GM06990 (cell line): ENCODE measurements around the gene ALDH1L2.
"Not testable (repeated sequence)": the region's sequence is repeated elsewhere in the genome, so short reads cannot be mapped to it uniquely, and the experiment has no call there.

Experiments
- DNase-seq: peaks from one replicate; pipeline ENCODE4 v3.0.0-alpha.2; 2011; ENCODE audit not compliant: insufficient read length; ENCODE audit errors: extremely low read depth
- H3K27me3 ChIP-seq: replicated peaks from 2 replicates; pipeline ENCODE4 v1.6.0; 2011; ENCODE audit warnings: low read length; ENCODE audit not compliant: control insufficient read depth, insufficient read depth
- H3K36me3 ChIP-seq: 2 replicates; pipeline ENCODE4 v1.5.1; 2011; ENCODE audit warnings: low read length; ENCODE audit not compliant: control insufficient read depth, insufficient read depth
- H3K4me3 ChIP-seq: replicated peaks from 2 replicates; pipeline ENCODE4 v1.5.1; 2011; ENCODE audit warnings: low read depth, mild to moderate bottlenecking, control low read depth, low read length
- TF ChIP-seq, protein P1 (sequence below): IDR thresholded peaks from 2 replicates; pipeline ENCODE4 v1.5.1; 2011; ENCODE audit warnings: low read length, control low read depth, mild to moderate bottlenecking, inconsistent platforms; ENCODE audit not compliant: insufficient read depth, poor library complexity, severe bottlenecking

ALDH1L2 gene

DNA sequence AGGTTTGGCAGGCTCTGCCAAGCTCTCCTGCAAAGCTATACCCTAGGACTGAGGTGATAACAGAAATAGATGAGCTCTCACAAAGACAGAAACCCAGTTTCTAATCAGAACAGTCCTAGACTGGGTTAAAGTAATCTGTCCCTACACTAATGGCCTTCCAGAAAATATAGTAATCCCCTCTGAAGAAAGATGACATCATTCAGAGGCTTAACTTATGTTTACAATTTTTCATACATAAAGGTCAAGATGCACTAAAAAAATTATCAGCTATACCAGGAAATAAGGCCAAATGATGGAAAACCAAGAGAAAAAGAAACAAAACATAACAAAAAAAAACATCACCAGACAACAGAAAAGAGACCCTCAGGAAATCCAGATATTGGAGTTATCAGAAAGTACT, 18.4 kb upstream of the ALDH1L2 start:
- Histone ChIP-seq H3K4me3 (no peak overlapping the region), H3K27me3 (no peaks in the 10 kb centered on the region), H3K36me3 (no peaks in the 10 kb centered on the region)
- DNase-seq, result no peak
- TF ChIP-seq, protein P1, sequence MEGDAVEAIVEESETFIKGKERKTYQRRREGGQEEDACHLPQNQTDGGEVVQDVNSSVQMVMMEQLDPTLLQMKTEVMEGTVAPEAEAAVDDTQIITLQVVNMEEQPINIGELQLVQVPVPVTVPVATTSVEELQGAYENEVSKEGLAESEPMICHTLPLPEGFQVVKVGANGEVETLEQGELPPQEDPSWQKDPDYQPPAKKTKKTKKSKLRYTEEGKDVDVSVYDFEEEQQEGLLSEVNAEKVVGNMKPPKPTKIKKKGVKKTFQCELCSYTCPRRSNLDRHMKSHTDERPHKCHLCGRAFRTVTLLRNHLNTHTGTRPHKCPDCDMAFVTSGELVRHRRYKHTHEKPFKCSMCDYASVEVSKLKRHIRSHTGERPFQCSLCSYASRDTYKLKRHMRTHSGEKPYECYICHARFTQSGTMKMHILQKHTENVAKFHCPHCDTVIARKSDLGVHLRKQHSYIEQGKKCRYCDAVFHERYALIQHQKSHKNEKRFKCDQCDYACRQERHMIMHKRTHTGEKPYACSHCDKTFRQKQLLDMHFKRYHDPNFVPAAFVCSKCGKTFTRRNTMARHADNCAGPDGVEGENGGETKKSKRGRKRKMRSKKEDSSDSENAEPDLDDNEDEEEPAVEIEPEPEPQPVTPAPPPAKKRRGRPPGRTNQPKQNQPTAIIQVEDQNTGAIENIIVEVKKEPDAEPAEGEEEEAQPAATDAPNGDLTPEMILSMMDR, result no peak

DNA sequence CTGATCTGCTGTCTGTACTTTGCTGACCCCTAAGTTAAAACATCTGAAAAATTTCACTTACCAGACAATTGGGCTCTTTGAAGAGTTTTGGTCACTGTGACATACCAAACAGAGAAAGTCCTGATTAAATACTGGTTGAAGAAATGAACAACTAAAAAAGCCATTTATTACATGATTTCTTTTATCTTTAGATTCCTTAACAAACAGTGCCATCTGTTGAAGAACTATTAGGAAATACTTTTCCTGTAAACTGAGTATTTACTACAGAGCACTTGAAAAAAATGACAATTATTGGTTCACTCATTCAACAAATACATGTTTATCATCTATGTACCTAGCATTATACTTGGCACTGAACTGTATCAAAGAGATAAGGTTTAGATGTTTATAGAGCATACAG, 16.7 kb upstream of the ALDH1L2 start:
- TF ChIP-seq, protein P1, result no peak
- Histone ChIP-seq H3K27me3 (no peaks in the 10 kb centered on the region), H3K4me3 (no peak overlapping the region), H3K36me3 (no peaks in the 10 kb centered on the region)
- DNase-seq, result no peak

DNA sequence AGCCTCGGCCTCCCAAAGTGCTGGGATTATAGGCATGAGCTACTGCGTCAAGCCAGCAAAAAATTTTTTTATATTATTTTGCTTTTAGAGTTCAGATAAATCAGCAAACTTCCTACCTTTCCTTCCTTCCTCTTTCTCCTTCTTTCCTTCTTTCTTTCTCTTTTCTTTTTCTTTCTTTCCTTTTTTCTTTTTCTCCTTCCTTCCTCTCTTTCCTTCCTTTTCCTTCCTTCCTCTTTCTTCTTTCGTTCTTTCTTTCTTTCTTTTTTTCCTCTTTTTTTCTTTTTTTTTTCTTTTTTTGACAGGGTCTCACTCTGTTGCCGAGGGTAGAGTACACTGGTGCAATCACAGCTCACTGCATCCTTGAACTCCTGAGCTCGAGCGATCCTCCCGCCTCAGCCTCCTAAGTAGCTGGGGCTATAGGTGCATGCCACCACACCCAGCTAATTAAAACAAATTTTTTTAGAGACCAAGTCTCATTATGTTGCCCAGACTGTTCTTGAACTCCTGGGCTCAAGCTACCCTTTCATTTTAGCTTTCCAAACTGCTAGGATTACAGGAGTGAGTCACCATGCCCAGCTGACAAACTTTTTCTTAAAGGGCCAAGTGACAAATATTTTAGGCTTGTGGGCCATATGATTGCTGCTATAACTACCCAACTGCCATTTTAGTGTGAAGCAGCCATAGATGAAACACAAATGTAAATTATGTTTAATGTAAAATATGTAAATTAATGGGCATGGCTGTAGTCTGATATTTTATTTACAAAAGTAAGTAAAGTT, 16.1 kb upstream of the ALDH1L2 start:
- TF ChIP-seq, protein P1, result no peak
- Histone ChIP-seq H3K4me3 (no peak overlapping the region), H3K27me3 (no peaks in the 10 kb centered on the region), H3K36me3 (no peaks in the 10 kb centered on the region)
- no peak for DNase-seq

DNA sequence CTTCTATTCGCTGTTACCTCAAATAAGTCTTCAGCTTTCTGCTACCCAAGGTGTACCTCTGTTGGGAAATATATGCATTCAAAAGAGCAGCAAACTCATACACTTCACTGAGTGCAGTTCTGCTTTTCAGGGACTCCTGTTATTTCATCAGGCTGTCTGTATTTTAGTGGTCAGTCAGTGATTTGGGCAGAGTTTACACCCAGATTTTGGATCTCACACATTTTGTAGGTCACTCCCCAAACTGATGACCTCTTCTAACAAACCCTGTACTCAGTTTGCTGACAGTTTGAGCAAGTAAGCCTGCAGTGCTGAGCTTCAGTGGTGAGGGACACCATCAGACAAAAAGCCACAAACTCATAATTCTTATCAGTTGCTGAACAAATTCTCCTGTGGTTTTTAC, 15.1 kb upstream of the ALDH1L2 start:
- Histone ChIP-seq H3K36me3 (no peaks in the 10 kb centered on the region), H3K4me3 (no peak overlapping the region), H3K27me3 (no peaks in the 10 kb centered on the region)
- no peak for DNase-seq
- TF ChIP-seq, protein P1, result no peak

DNA sequence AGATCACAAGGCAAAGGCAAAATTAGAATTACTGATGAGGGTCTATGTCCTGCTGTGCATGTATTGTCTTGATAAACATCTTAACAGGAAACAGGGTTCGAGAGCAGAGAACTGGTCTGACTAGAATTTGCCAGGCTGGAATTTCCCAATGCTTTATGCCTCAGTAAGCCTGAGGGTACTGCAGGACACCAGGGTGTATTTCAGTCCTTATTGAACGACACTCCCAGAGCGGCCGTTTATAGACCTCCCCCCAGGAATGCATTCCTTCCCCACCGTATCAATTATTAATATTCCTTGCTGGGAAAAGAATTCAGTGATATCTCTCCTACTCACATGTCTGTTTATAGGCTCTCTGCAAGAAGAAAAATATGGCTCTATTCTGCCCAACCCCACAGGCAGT, 11.1 kb upstream of the ALDH1L2 start:
- H3K36me3 ChIP-seq, H3K27me3 ChIP-seq, DNase-seq, H3K4me3 ChIP-seq: not testable (repeated sequence)

DNA sequence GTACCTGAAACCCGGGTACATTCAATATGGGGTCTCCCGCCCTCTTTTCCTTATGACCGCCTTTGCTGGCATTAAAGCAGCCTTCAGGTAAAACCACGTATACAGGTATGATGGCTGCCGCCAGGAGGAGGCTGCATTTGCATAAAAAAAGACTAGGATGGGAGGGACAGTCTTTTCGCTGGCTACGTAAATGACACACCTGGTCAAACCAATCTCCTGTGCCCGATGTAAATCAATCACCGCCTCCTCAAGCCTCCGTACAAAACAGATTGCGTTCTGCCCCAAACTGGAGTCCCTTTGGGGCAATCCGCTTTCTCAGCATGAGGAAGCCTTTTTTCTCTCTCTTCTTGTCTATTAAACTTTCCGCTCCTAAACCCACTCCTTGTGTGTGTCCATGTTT, 8.1 kb upstream of the ALDH1L2 start:
- no peaks in the 10 kb centered on the region; the same call in 1 of the 2 replicates for H3K27me3 ChIP-seq
- no peak for DNase-seq

More for the DNA sequence above, 8.1 kb upstream of the ALDH1L2 start:
- no peak overlapping the region for H3K4me3 ChIP-seq
- no peaks in the 10 kb centered on the region for H3K36me3 ChIP-seq
- TF ChIP-seq, protein P1, result no peak
